Ascending aorta (tissue), 2 donors: Measurements from ENCODE around the gene BORCS6. TPM values are rescaled to one million over a fixed set of nuclear protein-coding genes. Genes with fewer than 3 reads are reported as not detected.
A peak's percentile ranks its signal among the peaks of the same experiment; 100 is the strongest.
"Not testable (repeated sequence)": the region's sequence is repeated elsewhere in the genome, so short reads cannot be mapped to it uniquely, and the experiment has no call there.

Experiments used
- DNase-seq, 2 donors: peaks; one replicate each; pipeline ENCODE4 v3.0.0-alpha.2; 2019; ENCODE audit warnings: low spot score in 2 of 2
- H3K27ac ChIP-seq, 2 donors: fragments of 200-600 bp; sonication (generic); one replicate each; pipeline ENCODE4 v1.5.1; 2016 to 2017; ENCODE audit warnings: mild to moderate bottlenecking in 1 of 2
- H3K27me3 ChIP-seq: fragments of 200-600 bp; sonication (generic); one replicate; pipeline ENCODE4 v1.5.1; 2017
- H3K36me3 ChIP-seq, 2 donors: fragments of 200-600 bp; sonication (generic); one replicate each; pipeline ENCODE4 v1.5.1; 2016
- H3K4me1 ChIP-seq, 2 donors: fragments of 200-600 bp; sonication (generic); one replicate each; pipeline ENCODE4 v1.5.1; 2016 to 2017; ENCODE audit warnings: mild to moderate bottlenecking in 1 of 2
- H3K4me3 ChIP-seq, 2 donors: fragments of 200-600 bp; sonication (generic); one replicate each; pipeline ENCODE4 v1.5.1; 2016 to 2017; ENCODE audit warnings: mild to moderate bottlenecking in 1 of 2
- H3K9me3 ChIP-seq, 2 donors: fragments of 200-600 bp; sonication (generic); one replicate each; pipeline ENCODE4 v1.5.1; 2016
- CTCF ChIP-seq, 3 experiments: fragments of 200-600 bp in 2 of 3; fragments of 450-650 bp in 1 of 3; sonication (generic) in 2 of 3; IDR thresholded peaks; one replicate each; pipeline ENCODE4 v1.5.1; 2016 to 2019; ENCODE audit warnings: antibody characterized with exemption in 3 of 3, mild to moderate bottlenecking in 1 of 3, moderate library complexity in 1 of 3
- intact Hi-C: fragments of 100-400 bp; cut with DNase I; formaldehyde crosslinking; loops from one replicate; pipeline ENCODE4 v1.15.1; 2023
- total RNA-seq: library from RNA; depleted of rRNA; stranded (reverse); fragments of >200 nt; gene quantifications from one replicate; pipeline ENCODE4 v1.1.0, GENCODE V29; 2016

The BORCS6 gene
- total RNA-seq, 1 donor from 2014 or later = 29.5 TPM

- intact Hi-C loops = loop anchor here (1.0 to 10.0 kb wide), 5 partner anchors 34 to 304 kb away; partner anchors contain the start of genes RNF227 and RPL26
- H3K27ac ChIP-seq = peak overlapping the region; percentile 94 to 96
- H3K4me3 ChIP-seq = peak overlapping the region; percentile 72 to 82
- H3K36me3 ChIP-seq = no peaks in the 10 kb centered on the region
- no peaks in the 10 kb centered on the region for H3K9me3 ChIP-seq
- TF ChIP-seq CTCF (IDR thresholded peaks at IDR 0.05) = no peak
- peak; percentile 80 to 96 for DNase-seq
- no peaks in the 10 kb centered on the region for H3K27me3 ChIP-seq
- H3K4me1 ChIP-seq = peaks cover 8 to 13% of the 10 kb centered on the region in 2 donors
Measured at GRCh38 chr17:8220783-8221662, 31.0 kb upstream of the BORCS6 start.

DNA sequence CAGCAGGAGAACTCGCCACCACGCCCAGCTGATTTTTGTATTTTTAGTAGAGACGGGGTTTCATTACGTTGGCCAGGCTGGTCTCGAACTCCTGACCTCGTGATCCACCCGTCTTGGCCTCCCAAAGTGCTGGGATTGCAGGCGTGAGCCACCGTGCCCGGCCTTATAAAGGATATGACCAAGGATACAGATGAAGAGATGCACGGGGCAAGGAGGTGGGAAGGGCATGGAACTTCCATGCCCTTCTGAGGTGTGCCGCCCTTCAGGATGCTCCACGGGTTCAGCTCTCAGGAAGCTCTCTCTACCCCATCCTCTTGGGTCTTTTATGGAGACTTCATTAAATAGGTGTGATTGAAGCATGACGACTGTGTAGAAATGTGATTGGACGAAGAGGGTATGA is 24.0 kb upstream of the BORCS6 start:
- H3K9me3 ChIP-seq, DNase-seq, H3K4me3 ChIP-seq, intact Hi-C loops, H3K36me3 ChIP-seq, H3K27ac ChIP-seq, H3K27me3 ChIP-seq: not testable (repeated sequence)
- peaks cover 0 to 15% of the 10 kb centered on the region in 2 donors for H3K4me1 ChIP-seq

DNA sequence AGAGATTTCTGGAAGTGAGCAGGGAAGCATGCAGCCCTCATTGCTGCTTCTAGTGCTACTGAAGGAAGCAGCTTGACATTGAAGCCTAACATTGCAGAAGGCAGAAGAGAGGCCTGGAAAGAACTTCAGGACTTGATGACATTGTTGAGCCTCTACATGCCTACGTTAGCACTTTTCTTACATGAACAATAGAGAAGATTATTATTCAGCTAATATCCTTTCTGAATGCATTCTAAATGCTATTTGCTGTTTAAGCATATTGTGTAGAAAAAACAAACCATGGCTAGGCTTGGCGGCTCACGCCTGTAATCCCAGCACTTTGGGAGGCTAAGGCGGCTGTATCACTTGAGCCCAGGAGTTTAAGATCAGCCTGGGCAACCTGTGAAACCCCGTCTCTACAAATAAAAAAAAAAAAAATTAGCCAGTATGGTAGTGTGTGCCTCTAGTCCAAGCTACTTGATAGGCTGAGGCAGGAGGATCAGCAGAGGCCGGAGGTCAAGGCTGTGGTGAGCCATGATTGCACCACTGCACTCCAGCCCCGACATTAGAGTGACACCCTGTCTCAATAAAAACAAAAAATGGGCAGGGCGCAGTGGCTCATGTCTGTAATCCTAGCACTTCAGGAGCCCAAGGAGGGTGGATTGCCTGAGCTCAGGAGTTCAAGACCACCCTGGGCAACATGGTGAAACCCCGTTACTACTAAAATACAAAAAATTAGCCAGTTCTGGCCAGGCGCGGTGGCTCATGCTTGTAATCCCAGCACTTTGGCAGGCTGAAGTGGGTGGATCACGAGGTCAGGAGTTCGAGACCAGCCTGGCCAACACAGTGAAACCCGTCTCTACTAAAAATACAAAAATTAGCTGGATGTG is 22.6 kb upstream of the BORCS6 start:
- intact Hi-C loops = no loop called here
- Histone ChIP-seq H3K4me3 (no peak overlapping the region), H3K27ac (no peak overlapping the region), H3K4me1 (peaks cover 0 to 15% of the 10 kb centered on the region in 2 donors), H3K36me3 (no peaks in the 10 kb centered on the region), H3K9me3 (no peaks in the 10 kb centered on the region), H3K27me3 (no peaks in the 10 kb centered on the region)
- TF ChIP-seq CTCF (IDR thresholded peaks at IDR 0.05) = no peak
- no peak for DNase-seq

- peaks cover 0 to 15% of the 10 kb centered on the region in 2 donors for H3K4me1 ChIP-seq
- no peak for TF ChIP-seq CTCF (IDR thresholded peaks at IDR 0.05)
- no peak for DNase-seq
- no peaks in the 10 kb centered on the region for H3K27me3 ChIP-seq
- H3K36me3 ChIP-seq = no peaks in the 10 kb centered on the region
- no peaks in the 10 kb centered on the region for H3K9me3 ChIP-seq
- intact Hi-C loops = loop anchor here (1.0 kb wide), 1 partner anchor 21 kb away; the partner anchor contains the start of gene BORCS6
- peak overlapping the region; percentile 63 to 74 for H3K4me3 ChIP-seq
- peak overlapping the region; percentile 78 to 80 for H3K27ac ChIP-seq
Measured at GRCh38 chr17:8210761-8211458, 20.9 kb upstream of the BORCS6 start.

GRCh38 chr17:8209907-8210760 is 20.2 kb upstream of the BORCS6 start, which contains the start of gene AURKB:
Gene AURKB (minus strand): TSS chr17:8210575. CDS start chr17:8210224, 351 bp downstream.
- Histone ChIP-seq H3K27ac (peak within 1 kb of the TSS; percentile 78 to 80), H3K4me3 (peak within 1 kb of the TSS; percentile 63 to 74), H3K36me3 (no peaks in the 10 kb centered on the region), H3K9me3 (no peaks in the 10 kb centered on the region), H3K27me3 (no peaks in the 10 kb centered on the region), H3K4me1 (peaks cover 0 to 15% of the 10 kb centered on the region in 2 donors)
- TF ChIP-seq CTCF (IDR thresholded peaks at IDR 0.05) = no peak
- intact Hi-C loops = loop anchor here (1.0 kb wide), 1 partner anchor 20 kb away; the partner anchor contains the start of gene BORCS6
- DNase-seq = peak; percentile 82 to 97
